ENCODE data around the gene CBX1.
A peak's percentile ranks its signal among the peaks of the same experiment; 100 is the strongest.

GRCh38 chr17:48026502-48027321 is 74.6 kb downstream of the CBX1 start:
- TF ChIP-seq POLR2AphosphoS5 (IDR thresholded peaks at IDR 0.05; ENCODE audit: low read depth) (no peak), CTCF (conservative IDR thresholded peaks at IDR 0.05; ENCODE audit: low read depth in 2 of 2) (peak; percentile 79 to 95), EZH2phosphoT487 (IDR thresholded peaks at IDR 0.05; ENCODE audit: unreplicated experiment) (no peak), EZH2 (IDR thresholded peaks at IDR 0.05; ENCODE audit: low read depth, unreplicated experiment) (no peak), REST (IDR thresholded peaks at IDR 0.05; ENCODE audit: unreplicated experiment) (no peak), JUNB (IDR thresholded peaks at IDR 0.05; ENCODE audit: unreplicated experiment) (no peak), ZNF331 (CRISPR knock-in tag; IDR thresholded peaks at IDR 0.05; ENCODE audit: low read depth) (no peak), ZNF114 (CRISPR knock-in tag; IDR thresholded peaks at IDR 0.05) (no peak), CREB1 (CRISPR knock-in tag; IDR thresholded peaks at IDR 0.05; ENCODE audit: low read depth) (no peak)

Measured in GM23338 (cell line).